HCT116 (cell line): ENCODE results near the gene NF2. TPM values are rescaled to one million over a fixed set of nuclear protein-coding genes. Genes with fewer than 3 reads are reported as not detected.

Experiments
- ATAC-seq: fragments of 200-7000 bp; cut with Tn5 transposase; 2 replicates; pipeline ENCODE4 v1.9.1; 2020; ENCODE audit warnings: mild to moderate bottlenecking, moderate library complexity
- BruUV-seq: library from RNA; stranded (reverse); fragments of 400-500 nt; replicated peaks from 2 replicates; lab custom pipeline; 2021; lab: Mats Ljungman, UMichigan
- CTCF ChIA-PET: fragments of 300-600 bp; sonication (Branson Sonifier 250); formaldehyde crosslinking; loops from one replicate; lab custom pipeline; 2021; ENCODE audit warnings: antibody characterized with exemption; lab: Charles Lee
- POLR2A ChIA-PET: fragments of 300-600, 350-600 bp; sonication (Branson Sonifier 250); formaldehyde crosslinking; loops from one replicate; lab custom pipeline; 2021; ENCODE audit warnings: antibody characterized with exemption; lab: Charles Lee
- RAD21 ChIA-PET, 2 experiments: fragments of 300-600 bp; sonication (Branson Sonifier 250); formaldehyde crosslinking; loops; one replicate each; lab custom pipeline; 2023; ENCODE audit warnings: low total read pairs in 2 of 2; ENCODE audit not compliant: uncharacterized antibody in 2 of 2, unreplicated experiment in 2 of 2, low non-redundant PET in 1 of 2; lab: Charles Lee
- DNase-seq: peaks from one replicate; pipeline ENCODE4 v3.0.0-alpha.2; 2010; ENCODE audit warnings: low read depth, low spot score
- H2AFZ ChIP-seq: fragments of 200-600 bp; shearing (Covaris generic), sonication (generic); 2 replicates; pipeline ENCODE4 v1.6.1; 2017; ENCODE audit warnings: low read depth, mixed run types, mixed read lengths, antibody characterized with exemption, low read length; ENCODE audit not compliant: poor library complexity, severe bottlenecking
- H3K27ac ChIP-seq: 2 replicates; pipeline ENCODE4 v1.5.1; 2012; ENCODE audit warnings: low read depth, low read length
- H3K27me3 ChIP-seq: fragments of 200-600 bp; sonication (generic); 2 replicates; pipeline ENCODE4 v1.6.1; 2016; ENCODE audit warnings: mixed run types, low read length, mixed read lengths; ENCODE audit not compliant: insufficient read depth
- H3K36me3 ChIP-seq, 2 experiments: fragments of 200-500 bp in 1 of 2; fragments of 200-600 bp in 1 of 2; sonication (Bioruptor generic) in 1 of 2; sonication (generic) in 1 of 2; 2 replicates each; pipeline versions ENCODE4 v1.5.1 to v1.6.1; 2014 to 2016; ENCODE audit warnings: low read length in 2 of 2, inconsistent platforms in 1 of 2, mixed read lengths in 1 of 2, mixed run types in 1 of 2; ENCODE audit not compliant: insufficient read depth in 2 of 2, control insufficient read depth in 1 of 2
- H3K4me1 ChIP-seq, 2 experiments: fragments of 200-600 bp in 1 of 2; sonication (generic) in 1 of 2; 2 replicates each; pipeline versions ENCODE4 v1.5.1 to v1.6.1; 2012 to 2017; ENCODE audit warnings: low read length in 2 of 2, inconsistent platforms in 1 of 2, mild to moderate bottlenecking in 1 of 2, mixed read lengths in 1 of 2, mixed run types in 1 of 2, moderate library complexity in 1 of 2; ENCODE audit not compliant: insufficient read depth in 2 of 2, control insufficient read depth in 1 of 2
- H3K4me2 ChIP-seq: fragments of 200-600 bp; sonication (generic); 2 replicates; pipeline ENCODE4 v1.6.1; 2017; ENCODE audit warnings: mixed run types, low read length, mixed read lengths
- H3K4me3 ChIP-seq, 2 experiments: fragments of 200-600 bp in 1 of 2; sonication (generic) in 1 of 2; replicated peaks in 1 of 2; 2 replicates each; pipeline ENCODE4 v1.5.1; 2011 to 2016; ENCODE audit warnings: low read length in 2 of 2, control low read depth in 1 of 2, low read depth in 1 of 2, mild to moderate bottlenecking in 1 of 2, mixed read lengths in 1 of 2, mixed run types in 1 of 2
- H3K79me2 ChIP-seq: fragments of 200-600 bp; sonication (generic); 2 replicates; pipeline ENCODE4 v1.6.1; 2017; ENCODE audit warnings: mild to moderate bottlenecking, mixed run types, low read length, moderate library complexity, mixed read lengths; ENCODE audit not compliant: insufficient read depth
- H3K9ac ChIP-seq: fragments of 200-600 bp; sonication (generic); 2 replicates; pipeline ENCODE4 v1.6.1; 2016; ENCODE audit warnings: low read length, mixed read lengths
- H3K9me2 ChIP-seq: fragments of 200-600 bp; sonication (generic), shearing (Covaris generic); 2 replicates; pipeline ENCODE4 v1.6.1; 2017; ENCODE audit warnings: mixed run types, mild to moderate bottlenecking, moderate library complexity; ENCODE audit not compliant: insufficient read depth
- H3K9me3 ChIP-seq, 2 experiments: fragments of 200-500 bp in 1 of 2; fragments of 200-600 bp in 1 of 2; sonication (Bioruptor generic) in 1 of 2; sonication (generic) in 1 of 2; 2 replicates each; pipeline ENCODE4 v1.6.1; 2014 to 2017; ENCODE audit warnings: low read length in 2 of 2, mixed read lengths in 2 of 2, inconsistent platforms in 1 of 2, low read depth in 1 of 2, mild to moderate bottlenecking in 1 of 2, mixed run types in 1 of 2, moderate library complexity in 1 of 2; ENCODE audit not compliant: control insufficient read depth in 1 of 2, insufficient read depth in 1 of 2
- H4K20me1 ChIP-seq: fragments of 200-600 bp; sonication (generic), shearing (Covaris generic); 2 replicates; pipeline ENCODE4 v1.6.1; 2017; ENCODE audit warnings: mixed run types, mild to moderate bottlenecking, moderate library complexity; ENCODE audit not compliant: insufficient read depth
- ATF3 ChIP-seq: IDR thresholded peaks from 2 replicates; pipeline ENCODE4 v1.6.1; 2012
- CEBPB ChIP-seq: IDR thresholded peaks from 2 replicates; pipeline ENCODE4 v1.6.1; 2012; ENCODE audit warnings: low read depth
- CTCF ChIP-seq, 3 experiments: fragments of 200-600 bp in 1 of 3; sonication (generic) in 1 of 3; IDR thresholded peaks in 2 of 3; conservative IDR thresholded peaks in 1 of 3; 2 replicates each; pipeline ENCODE4 v1.5.1; 2012 to 2017; ENCODE audit warnings: low read depth in 2 of 3, low read length in 2 of 3, antibody characterized with exemption in 1 of 3, borderline replicate concordance in 1 of 3, control low read depth in 1 of 3, mild to moderate bottlenecking in 1 of 3, mixed read lengths in 1 of 3, mixed run types in 1 of 3, moderate library complexity in 1 of 3; ENCODE audit not compliant: insufficient read depth in 1 of 3
- RAD21 ChIP-seq: IDR thresholded peaks from 2 replicates; pipeline ENCODE4 v1.6.1; 2012; ENCODE audit warnings: low read depth, mild to moderate bottlenecking
- YY1 ChIP-seq: IDR thresholded peaks from 2 replicates; pipeline ENCODE4 v1.6.1; 2011; ENCODE audit warnings: low read length, low read depth, moderate library complexity, mild to moderate bottlenecking; ENCODE audit not compliant: insufficient replicate concordance; ENCODE audit errors: extremely low read depth
- ZNF274 ChIP-seq: fragments of 200-500 bp; sonication (Bioruptor generic); IDR thresholded peaks from 2 replicates; pipeline ENCODE4 v1.6.1; 2014; ENCODE audit warnings: mild to moderate bottlenecking, low read depth, low read length, inconsistent platforms
- intact Hi-C: fragments of 100-400 bp; cut with micrococcal nuclease; formaldehyde crosslinking; loops from 2 replicates; pipeline ENCODE4 v1.10.0; 2022
- total RNA-seq: library from RNA; stranded (reverse); gene quantifications from one replicate; pipeline ENCODE4 v1.2.1, GENCODE V29; 2021; ENCODE audit not compliant: unreplicated experiment

The NF2 gene
- total RNA-seq, 1 experiment from 2014 or later, result 70.2 TPM

- RAD21 ChIA-PET, result no interaction called here
- no peak overlapping the region for H3K4me2 ChIP-seq
- POLR2A ChIA-PET, result no interaction called here
Measured at GRCh38 chr22:29607426-29607825, 4.0 kb downstream of the NF2 start.

GRCh38 chr22:29609139-29609538 lies 5.7 kb downstream of the NF2 start:
- Histone ChIP-seq H3K27ac (no peak overlapping the region), H3K4me2 (no peak overlapping the region), H3K4me1 (peaks cover 7 to 12% of the 10 kb centered on the region in 2 experiments; a peak in 3 of 4 replicates), H3K4me3 (no peak overlapping the region)
- no peak for DNase-seq
- RAD21 ChIA-PET, result no interaction called here
- TF ChIP-seq CEBPB (no peak), CTCF (IDR thresholded peaks at IDR 0.05 in 2 of 3, conservative IDR thresholded peaks at IDR 0.05 in 1 of 3; ENCODE audit: borderline replicate concordance in 1 of 3, insufficient read depth in 1 of 3, low read depth in 2 of 3, low read length in 2 of 3) (peak; percentile 14 to 43 (median 43); a peak in 3 of 6 replicates), YY1 (no peak), RAD21 (peak; percentile 40; the same call in 1 of the 2 replicates)
- TF ChIP-seq, all 23 proteins: peak for 2
- BruUV-seq, result no TSS peak
- H3K27me3 ChIP-seq, result no peaks in the 10 kb centered on the region
- CTCF ChIA-PET, result no interaction called here
- POLR2A ChIA-PET, result no interaction called here
- H3K9me3 ChIP-seq, result no peaks in the 10 kb centered on the region; a peak in 1 of 4 replicates
- H3K79me2 ChIP-seq, result peaks cover 96% of the 10 kb centered on the region
- H3K9me2 ChIP-seq, result no peaks in the 10 kb centered on the region
- H3K36me3 ChIP-seq, result peaks cover 0 to 16% of the 10 kb centered on the region in 2 experiments; a peak in 1 of 4 replicates
- H4K20me1 ChIP-seq, result no peaks in the 10 kb centered on the region
- no peak overlapping the region for H2AFZ ChIP-seq
- intact Hi-C loops, result no loop called here
- no peak overlapping the region for H3K9ac ChIP-seq
- ATAC-seq, result peak; percentile 73

More at GRCh38 chr22:29607426-29607825, 4.0 kb downstream of the NF2 start:
- Histone ChIP-seq H4K20me1 (no peaks in the 10 kb centered on the region), H3K36me3 (peaks cover 0 to 16% of the 10 kb centered on the region in 2 experiments; a peak in 1 of 4 replicates), H3K4me1 (peaks cover 7 to 16% of the 10 kb centered on the region in 2 experiments; a peak in 3 of 4 replicates), H3K9me2 (no peaks in the 10 kb centered on the region), H2AFZ (no peak overlapping the region), H3K9ac (no peak overlapping the region), H3K4me3 (no peak overlapping the region), H3K79me2 (peaks cover 85% of the 10 kb centered on the region), H3K27ac (no peak overlapping the region), H3K9me3 (no peaks in the 10 kb centered on the region; a peak in 1 of 4 replicates), H3K27me3 (no peaks in the 10 kb centered on the region)
- intact Hi-C loops, result no loop called here
- CTCF ChIA-PET, result no interaction called here
- TF ChIP-seq ATF3 (no peak), ZNF274 (no peak)
- DNase-seq (no peak), ATAC-seq (no peak)
- BruUV-seq, result no TSS peak
